HG03060 (cell line): ENCODE results near the gene NOC3L.
"Not testable (repeated sequence)": the region's sequence is repeated elsewhere in the genome, so short reads cannot be mapped to it uniquely, and the experiment has no call there.

Experiments
- ATAC-seq: cut with Tn5 transposase; IDR thresholded peaks from one replicate; pipeline ENCODE4 v1.9.1; 2021; ENCODE audit warnings: low read depth, moderate number of reproducible peaks; ENCODE audit not compliant: unreplicated experiment

Gene NOC3L

GRCh38 chr10:94363251-94363565 lies 469 bp upstream of the NOC3L start:
- ATAC-seq: no peak

- ATAC-seq: no peak
Measured at GRCh38 chr10:94361171-94361794, 1.5 kb downstream of the NOC3L start.

GRCh38 chr10:94358480-94358879 lies 4.3 kb downstream of the NOC3L start:
- ATAC-seq: no peak

- ATAC-seq: no peak
Measured at GRCh38 chr10:94357193-94357592, 5.5 kb downstream of the NOC3L start.

GRCh38 chr10:94355841-94356240 lies 6.9 kb downstream of the NOC3L start:
- ATAC-seq: no peak

GRCh38 chr10:94353336-94353735 lies 9.4 kb downstream of the NOC3L start:
- no peak for ATAC-seq

- no peak for ATAC-seq
Measured at GRCh38 chr10:94351089-94351488, 11.7 kb downstream of the NOC3L start.

GRCh38 chr10:94350500-94350899 lies 12.2 kb downstream of the NOC3L start:
- not testable (repeated sequence) for ATAC-seq

- no peak for ATAC-seq
Measured at GRCh38 chr10:94349327-94349726, 13.4 kb downstream of the NOC3L start.

- peak; percentile 95 for ATAC-seq
Measured at GRCh38 chr10:94344522-94345122, 18.1 kb downstream of the NOC3L start.

- no peak for ATAC-seq
Measured at GRCh38 chr10:94343151-94343550, 19.6 kb downstream of the NOC3L start.

GRCh38 chr10:94334857-94335256 lies 27.9 kb downstream of the NOC3L start:
- ATAC-seq: no peak

- no peak for ATAC-seq
Measured at GRCh38 chr10:94333051-94333450, 29.7 kb downstream of the NOC3L start.

GRCh38 chr10:94328613-94329012 lies 34.1 kb downstream of the NOC3L start:
- no peak for ATAC-seq

GRCh38 chr10:94327649-94328048 lies 35.1 kb downstream of the NOC3L start:
- ATAC-seq: no peak

GRCh38 chr10:94324609-94325233 lies 38.0 kb downstream of the NOC3L start:
- ATAC-seq: no peak

- ATAC-seq: no peak
Measured at GRCh38 chr10:94320285-94320914, 42.3 kb downstream of the NOC3L start.

- ATAC-seq: no peak
Measured at GRCh38 chr10:94316560-94316959, 46.2 kb downstream of the NOC3L start.

GRCh38 chr10:94315975-94316464 lies 46.7 kb downstream of the NOC3L start:
- no peak for ATAC-seq

- no peak for ATAC-seq
Measured at GRCh38 chr10:94315024-94315451, 47.7 kb downstream of the NOC3L start.

GRCh38 chr10:94310369-94310768 lies 52.4 kb downstream of the NOC3L start:
- no peak for ATAC-seq

GRCh38 chr10:94308866-94309265 lies 53.9 kb downstream of the NOC3L start:
- ATAC-seq: no peak
